A673 (cell line): ENCODE data around the gene STAP1.

Source experiments
- EZH2 ChIP-seq: fragments of 200-600 bp; sonication (generic); IDR thresholded peaks from 2 replicates; pipeline ENCODE4 v1.6.1; 2017; ENCODE audit warnings: borderline replicate concordance, low read depth, mild to moderate bottlenecking, mixed read lengths, antibody characterized with exemption, low read length; ENCODE audit not compliant: poor library complexity, severe bottlenecking
- TF ChIP-seq, protein P1 (sequence below): fragments of 300-800, 200-600 bp; sonication (generic); conservative IDR thresholded peaks from 2 replicates; pipeline ENCODE4 v1.5.1; 2017; ENCODE audit warnings: low read depth, mild to moderate bottlenecking, antibody characterized with exemption, low read length, moderate library complexity, mixed read lengths

DNA sequence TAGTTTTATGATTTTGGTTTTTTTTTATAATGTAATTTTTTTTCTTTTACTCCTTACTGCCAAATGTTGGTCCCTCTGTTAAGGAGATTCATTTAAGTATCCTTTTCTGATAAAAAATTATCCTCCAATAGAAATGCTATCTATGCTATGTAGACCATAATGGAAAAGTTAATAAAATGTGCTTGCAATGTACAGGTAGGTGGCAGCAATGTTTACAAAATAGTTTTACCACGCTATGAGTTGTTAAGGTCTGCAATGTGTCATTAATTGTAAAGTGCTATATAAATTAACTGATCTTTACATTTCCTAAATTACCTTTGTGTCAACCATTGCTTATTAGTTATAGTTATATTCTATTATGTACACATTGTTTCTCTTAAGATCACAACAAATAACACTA is 9.4 kb upstream of the STAP1 start:
- TF ChIP-seq, protein P1, sequence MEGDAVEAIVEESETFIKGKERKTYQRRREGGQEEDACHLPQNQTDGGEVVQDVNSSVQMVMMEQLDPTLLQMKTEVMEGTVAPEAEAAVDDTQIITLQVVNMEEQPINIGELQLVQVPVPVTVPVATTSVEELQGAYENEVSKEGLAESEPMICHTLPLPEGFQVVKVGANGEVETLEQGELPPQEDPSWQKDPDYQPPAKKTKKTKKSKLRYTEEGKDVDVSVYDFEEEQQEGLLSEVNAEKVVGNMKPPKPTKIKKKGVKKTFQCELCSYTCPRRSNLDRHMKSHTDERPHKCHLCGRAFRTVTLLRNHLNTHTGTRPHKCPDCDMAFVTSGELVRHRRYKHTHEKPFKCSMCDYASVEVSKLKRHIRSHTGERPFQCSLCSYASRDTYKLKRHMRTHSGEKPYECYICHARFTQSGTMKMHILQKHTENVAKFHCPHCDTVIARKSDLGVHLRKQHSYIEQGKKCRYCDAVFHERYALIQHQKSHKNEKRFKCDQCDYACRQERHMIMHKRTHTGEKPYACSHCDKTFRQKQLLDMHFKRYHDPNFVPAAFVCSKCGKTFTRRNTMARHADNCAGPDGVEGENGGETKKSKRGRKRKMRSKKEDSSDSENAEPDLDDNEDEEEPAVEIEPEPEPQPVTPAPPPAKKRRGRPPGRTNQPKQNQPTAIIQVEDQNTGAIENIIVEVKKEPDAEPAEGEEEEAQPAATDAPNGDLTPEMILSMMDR: peak; percentile 47
- no peak for TF ChIP-seq EZH2
